Mesothelial cell of epicardium (in vitro differentiated cells): ENCODE measurements around the gene EXOC4. TPM values are rescaled to one million over a fixed set of nuclear protein-coding genes. Genes with fewer than 3 reads are reported as not detected.

Source experiments
- DNase-seq, 2 experiments: peaks; one replicate each; pipeline ENCODE4 v3.0.0; 2021; ENCODE audit warnings: low spot score in 2 of 2; ENCODE audit not compliant: unreplicated experiment in 2 of 2
- H3K27ac Mint-ChIP-seq: 2 replicates; pipeline ENCODE4 v1.8.0; 2021; ENCODE audit warnings: mixed read lengths
- H3K27me3 Mint-ChIP-seq: 2 replicates; pipeline ENCODE4 v1.8.0; 2021; ENCODE audit warnings: low read depth, mixed read lengths
- H3K36me3 Mint-ChIP-seq: 2 replicates; pipeline ENCODE4 v1.8.0; 2021; ENCODE audit warnings: mixed read lengths
- H3K4me1 Mint-ChIP-seq: 2 replicates; pipeline ENCODE4 v1.8.0; 2021; ENCODE audit warnings: mixed read lengths
- H3K4me3 Mint-ChIP-seq: 2 replicates; pipeline ENCODE4 v1.8.0; 2021; ENCODE audit warnings: mild to moderate bottlenecking, moderate library complexity, mixed read lengths
- H3K9me3 Mint-ChIP-seq: 2 replicates; pipeline ENCODE4 v1.8.0; 2021; ENCODE audit warnings: mixed read lengths
- total RNA-seq: library from RNA; stranded (reverse); gene quantifications from 3 replicates; pipeline ENCODE4 v1.2.1, GENCODE V29; 2021
- TF ChIP-seq, protein P1 (sequence below): fragments of 200-600 bp; sonication (generic); IDR thresholded peaks from one replicate; pipeline ENCODE4 v1.5.0; 2021; ENCODE audit warnings: antibody characterized with exemption; ENCODE audit not compliant: unreplicated experiment

Gene EXOC4
- total RNA-seq, 1 donor from 2014 or later: 105 TPM

DNA sequence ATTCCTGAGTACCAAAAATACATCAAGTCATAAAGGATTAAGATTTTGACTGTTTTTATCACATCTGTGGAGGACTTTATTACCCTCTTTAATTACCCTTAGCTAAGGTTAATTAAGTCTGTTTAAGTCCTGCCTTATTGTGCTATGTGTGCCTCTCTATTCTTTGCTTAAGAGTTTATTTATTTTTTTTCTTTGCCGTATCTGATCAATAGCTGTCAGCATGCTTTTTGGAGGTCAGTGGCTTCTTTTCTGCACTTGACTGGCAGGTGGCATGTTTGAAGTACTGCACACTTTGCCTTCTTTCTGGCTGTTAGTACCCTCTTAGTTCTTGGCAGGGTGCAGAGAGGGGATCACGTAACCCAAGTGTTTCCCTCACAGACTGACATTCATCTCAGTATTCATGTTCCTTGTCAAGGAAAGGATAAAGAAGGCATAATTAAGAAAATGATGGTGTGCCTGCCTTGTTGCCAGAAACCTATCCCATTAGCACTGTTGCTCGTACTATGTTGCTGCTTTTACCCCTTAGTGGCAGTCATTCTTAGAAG, 225.8 kb downstream of the EXOC4 start:
- H3K27ac Mint-ChIP-seq: no peak overlapping the region
- no peaks in the 10 kb centered on the region for H3K27me3 Mint-ChIP-seq
- H3K36me3 Mint-ChIP-seq: peaks cover 19% of the 10 kb centered on the region
- H3K4me1 Mint-ChIP-seq: peaks cover 3% of the 10 kb centered on the region
- TF ChIP-seq, protein P1, sequence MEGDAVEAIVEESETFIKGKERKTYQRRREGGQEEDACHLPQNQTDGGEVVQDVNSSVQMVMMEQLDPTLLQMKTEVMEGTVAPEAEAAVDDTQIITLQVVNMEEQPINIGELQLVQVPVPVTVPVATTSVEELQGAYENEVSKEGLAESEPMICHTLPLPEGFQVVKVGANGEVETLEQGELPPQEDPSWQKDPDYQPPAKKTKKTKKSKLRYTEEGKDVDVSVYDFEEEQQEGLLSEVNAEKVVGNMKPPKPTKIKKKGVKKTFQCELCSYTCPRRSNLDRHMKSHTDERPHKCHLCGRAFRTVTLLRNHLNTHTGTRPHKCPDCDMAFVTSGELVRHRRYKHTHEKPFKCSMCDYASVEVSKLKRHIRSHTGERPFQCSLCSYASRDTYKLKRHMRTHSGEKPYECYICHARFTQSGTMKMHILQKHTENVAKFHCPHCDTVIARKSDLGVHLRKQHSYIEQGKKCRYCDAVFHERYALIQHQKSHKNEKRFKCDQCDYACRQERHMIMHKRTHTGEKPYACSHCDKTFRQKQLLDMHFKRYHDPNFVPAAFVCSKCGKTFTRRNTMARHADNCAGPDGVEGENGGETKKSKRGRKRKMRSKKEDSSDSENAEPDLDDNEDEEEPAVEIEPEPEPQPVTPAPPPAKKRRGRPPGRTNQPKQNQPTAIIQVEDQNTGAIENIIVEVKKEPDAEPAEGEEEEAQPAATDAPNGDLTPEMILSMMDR: no peak
- peaks cover 6% of the 10 kb centered on the region for H3K9me3 Mint-ChIP-seq
- DNase-seq: no peak
- no peak overlapping the region for H3K4me3 Mint-ChIP-seq

GRCh38 chr7:133479456-133480065, 226.7 kb downstream of the EXOC4 start:
- Mint-ChIP-seq H3K27me3 (no peaks in the 10 kb centered on the region), H3K27ac (no peak overlapping the region), H3K4me3 (no peak overlapping the region), H3K36me3 (peaks cover 20% of the 10 kb centered on the region), H3K9me3 (peaks cover 6% of the 10 kb centered on the region), H3K4me1 (peaks cover 3% of the 10 kb centered on the region)
- no peak for DNase-seq
- TF ChIP-seq, protein P1: no peak

GRCh38 chr7:133480868-133481267, 228.0 kb downstream of the EXOC4 start:
- peaks cover 9% of the 10 kb centered on the region for H3K9me3 Mint-ChIP-seq
- no peaks in the 10 kb centered on the region for H3K27me3 Mint-ChIP-seq
- DNase-seq: no peak
- H3K27ac Mint-ChIP-seq: no peak overlapping the region
- H3K36me3 Mint-ChIP-seq: peaks cover 24% of the 10 kb centered on the region
- H3K4me1 Mint-ChIP-seq: peaks cover 3% of the 10 kb centered on the region
- no peak overlapping the region for H3K4me3 Mint-ChIP-seq
- TF ChIP-seq, protein P1: no peak

DNA sequence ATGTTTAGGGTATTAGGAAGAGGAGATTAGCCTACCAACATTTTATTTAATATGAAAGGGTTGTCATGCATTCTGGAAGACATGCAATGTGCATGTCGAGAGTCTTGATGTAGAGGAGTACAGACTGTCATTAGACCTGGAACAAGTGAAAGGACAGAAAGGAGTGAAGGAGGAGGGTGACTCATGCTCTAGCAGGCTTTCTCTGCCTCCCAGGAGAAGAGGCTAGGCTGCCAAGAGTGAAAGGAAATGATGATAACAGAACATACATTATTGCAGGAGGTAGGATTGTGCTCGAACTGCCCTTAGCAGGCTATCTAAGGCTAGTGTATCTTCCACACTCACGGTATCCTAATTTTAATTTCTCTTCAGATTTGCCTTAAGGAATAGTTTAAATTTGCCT, 228.8 kb downstream of the EXOC4 start:
- DNase-seq: no peak
- no peak overlapping the region for H3K4me3 Mint-ChIP-seq
- H3K27me3 Mint-ChIP-seq: no peaks in the 10 kb centered on the region
- TF ChIP-seq, protein P1: no peak
- H3K27ac Mint-ChIP-seq: no peak overlapping the region
- peaks cover 3% of the 10 kb centered on the region for H3K4me1 Mint-ChIP-seq
- peaks cover 19% of the 10 kb centered on the region for H3K36me3 Mint-ChIP-seq
- peaks cover 8% of the 10 kb centered on the region for H3K9me3 Mint-ChIP-seq

GRCh38 chr7:133482599-133482998, 229.7 kb downstream of the EXOC4 start:
- peaks cover 4% of the 10 kb centered on the region for H3K9me3 Mint-ChIP-seq
- H3K4me1 Mint-ChIP-seq: peaks cover 3% of the 10 kb centered on the region
- TF ChIP-seq, protein P1: no peak
- H3K27me3 Mint-ChIP-seq: no peaks in the 10 kb centered on the region
- no peak overlapping the region for H3K4me3 Mint-ChIP-seq
- no peak for DNase-seq
- H3K27ac Mint-ChIP-seq: no peak overlapping the region
- H3K36me3 Mint-ChIP-seq: peaks cover 11% of the 10 kb centered on the region
